AG20443 (cell line): ENCODE results near the gene MED16.
A peak's percentile ranks its signal among the peaks of the same experiment; 100 is the strongest.
"Not testable (repeated sequence)": the region's sequence is repeated elsewhere in the genome, so short reads cannot be mapped to it uniquely, and the experiment has no call there.

Experiments used
- DNase-seq: peaks from one replicate; pipeline ENCODE4 v3.0.0; 2012; ENCODE audit warnings: low spot score, mixed read lengths

MED16 gene

DNA sequence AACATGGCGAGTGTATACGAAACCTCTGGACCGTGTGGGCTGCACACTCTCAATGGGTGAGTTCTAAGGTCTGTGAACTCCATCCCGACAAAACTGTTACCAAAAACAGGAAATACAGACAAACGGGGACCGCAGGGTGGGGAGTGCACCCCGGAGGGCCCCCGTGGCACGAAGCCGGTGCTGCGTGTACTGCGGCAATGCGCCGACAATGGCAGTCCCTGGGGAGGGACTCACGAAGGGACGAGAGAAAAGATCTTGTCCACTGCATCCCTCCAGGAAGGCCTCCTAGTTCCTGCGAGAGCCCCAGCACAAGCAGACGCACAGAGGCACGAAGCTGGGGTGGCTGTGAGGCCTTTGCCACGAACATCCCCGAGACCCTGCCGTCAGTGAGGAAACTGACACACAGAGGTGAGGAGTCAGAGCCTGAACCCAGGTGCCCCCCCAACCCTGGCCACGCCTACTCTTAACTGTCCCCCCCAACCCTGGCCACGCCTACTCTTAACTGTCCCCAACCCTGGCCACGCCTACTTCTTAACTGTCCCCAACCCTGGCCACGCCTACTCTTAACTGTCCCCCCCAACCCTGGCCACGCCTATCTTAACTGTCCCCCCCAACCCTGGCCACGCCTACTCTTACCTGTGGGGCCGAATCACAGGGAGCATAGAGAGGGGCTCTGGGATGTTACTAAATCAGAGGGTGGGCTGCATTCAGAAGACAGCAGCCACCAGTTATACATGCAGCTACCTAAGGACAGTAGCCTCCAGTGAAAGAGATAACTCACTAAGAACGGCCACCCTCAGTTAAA, 4.2 kb downstream of the MED16 start:
- no peak for DNase-seq

DNA sequence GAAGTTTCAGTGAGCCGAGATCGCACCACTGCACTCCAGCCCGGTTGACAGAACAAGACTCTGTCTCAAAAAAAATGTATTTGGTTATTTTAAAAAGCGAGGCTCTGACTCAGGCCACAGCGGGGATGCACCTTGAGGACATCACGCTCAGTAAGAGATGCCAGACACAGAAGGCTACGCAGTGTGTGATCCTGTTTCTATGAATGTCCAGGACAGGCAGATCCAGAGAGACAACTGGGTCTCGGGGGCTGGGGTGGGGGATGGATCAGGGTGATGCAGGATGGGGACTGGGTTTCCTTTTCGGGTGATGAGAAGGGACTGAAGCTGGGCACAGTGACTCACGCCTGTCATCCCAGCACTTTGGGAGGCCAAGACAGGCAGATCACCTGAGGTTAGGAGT, 5.4 kb downstream of the MED16 start:
- DNase-seq: no peak

DNA sequence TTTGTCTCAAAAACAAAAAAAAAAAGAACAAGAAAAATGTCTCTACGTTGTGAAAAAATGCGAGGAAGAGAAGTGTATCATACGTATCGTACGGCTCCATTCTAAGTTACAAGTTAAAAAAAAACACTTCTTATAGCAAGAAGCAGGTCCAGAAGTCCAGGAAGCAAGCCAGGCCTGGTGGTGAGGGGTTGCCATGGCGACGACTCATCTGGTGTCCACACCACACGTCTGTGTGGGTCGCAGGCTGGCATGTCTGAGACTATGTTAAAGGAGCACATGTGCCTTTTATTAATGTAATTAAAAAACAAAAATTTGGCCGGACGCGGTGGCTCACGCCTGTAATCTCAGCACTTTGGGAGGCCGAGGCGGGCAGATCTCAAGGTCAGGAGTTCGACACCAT, 5.9 kb downstream of the MED16 start:
- peak; percentile 55 for DNase-seq

DNA sequence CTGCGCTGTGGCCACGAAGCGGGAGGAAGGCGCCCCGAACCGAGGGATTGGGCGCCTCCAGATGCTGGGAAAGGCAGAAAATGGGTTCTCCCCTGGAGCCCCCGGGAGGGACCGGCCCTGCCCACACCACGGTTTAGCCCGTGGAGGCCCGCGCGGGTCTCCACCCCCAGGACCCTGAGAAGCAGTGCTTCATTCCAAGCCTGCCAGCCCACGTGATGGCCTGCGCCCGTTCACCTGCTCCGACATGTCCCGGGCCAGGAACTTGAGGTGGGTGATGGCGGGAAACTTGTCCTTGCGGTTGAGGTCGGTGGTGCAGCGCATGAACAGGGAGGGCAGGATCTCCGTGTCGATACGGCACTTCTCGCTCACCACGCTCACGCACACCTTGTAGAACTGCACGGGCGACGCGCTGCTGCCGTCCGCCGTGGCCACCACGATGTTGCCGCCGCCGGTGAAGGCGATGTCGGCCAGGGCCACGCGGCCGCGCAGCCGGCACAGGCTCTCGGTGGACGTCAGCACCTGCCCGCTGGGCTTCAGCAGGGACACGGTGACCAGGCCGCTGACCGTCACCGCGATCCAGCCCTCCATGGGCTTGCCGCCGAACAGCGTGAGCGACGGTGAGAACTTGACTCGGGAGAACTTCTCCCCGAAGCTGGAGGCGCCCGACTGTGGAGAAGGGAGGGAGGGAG, 7.3 kb downstream of the MED16 start:
- no peak for DNase-seq

DNA sequence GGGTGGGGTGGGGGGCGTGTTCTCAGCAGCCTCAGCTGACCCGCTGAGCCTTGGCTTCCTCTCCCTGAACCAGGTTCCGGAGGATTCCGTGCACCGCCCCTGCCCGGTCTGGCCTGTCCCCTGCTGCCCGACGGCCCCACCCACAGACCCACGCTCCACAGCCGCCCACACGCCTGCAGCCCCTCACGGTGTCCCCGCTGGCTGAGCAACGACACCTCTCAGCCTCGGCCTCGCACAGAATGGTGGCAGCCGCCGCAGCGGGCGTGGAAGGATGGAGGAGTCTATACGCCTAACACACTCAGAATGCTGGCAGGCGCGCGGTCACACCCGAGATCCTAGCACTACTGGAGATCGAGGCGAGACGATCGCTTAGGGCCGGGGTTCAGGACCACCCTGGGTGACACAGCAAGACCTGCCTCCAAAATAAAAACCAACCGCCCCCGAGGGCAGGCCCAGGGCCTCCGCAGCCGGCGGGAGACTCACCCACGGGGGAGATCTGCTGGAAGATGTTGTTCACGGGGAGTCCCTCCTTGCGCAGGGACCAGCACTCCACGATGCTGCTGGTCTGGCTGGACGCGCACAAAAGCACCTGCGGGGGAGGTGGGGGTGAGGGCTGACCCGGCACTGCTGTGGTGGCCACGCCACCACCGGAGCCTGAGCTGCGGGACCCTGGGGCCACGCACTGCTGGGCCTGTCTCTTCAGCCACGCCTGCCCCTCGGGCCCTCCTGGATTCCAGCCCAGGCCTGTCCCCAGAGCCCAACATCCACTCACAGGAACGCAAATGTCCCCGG, 8.4 kb downstream of the MED16 start:
- no peak for DNase-seq

DNA sequence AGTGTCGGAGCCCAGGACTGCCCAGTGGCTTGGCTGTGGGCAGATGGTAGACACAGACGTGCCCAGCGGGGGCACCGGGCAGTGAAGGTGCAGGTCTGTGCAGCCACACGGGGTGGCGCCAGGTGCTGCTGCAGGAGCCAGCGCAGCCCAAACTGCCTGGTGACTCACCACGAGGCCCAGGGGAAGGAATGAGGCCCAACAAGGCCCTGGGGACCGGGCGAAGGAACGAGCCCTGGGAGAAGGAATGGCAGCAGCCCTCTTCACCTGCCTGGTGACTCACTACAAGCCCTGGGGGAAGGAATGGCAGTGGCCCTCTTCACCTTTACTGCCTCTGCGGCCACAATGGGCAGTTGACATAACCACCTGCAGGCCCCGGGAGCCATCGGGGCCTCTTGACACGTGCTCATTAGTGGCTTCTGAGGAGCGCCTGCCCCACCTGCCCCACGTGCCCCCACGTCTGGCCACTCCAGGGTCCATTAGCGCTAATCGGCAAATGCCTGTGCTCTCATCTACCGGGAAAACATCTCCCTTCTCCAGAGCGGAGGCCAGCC, 9.3 kb downstream of the MED16 start:
- DNase-seq: no peak

DNA sequence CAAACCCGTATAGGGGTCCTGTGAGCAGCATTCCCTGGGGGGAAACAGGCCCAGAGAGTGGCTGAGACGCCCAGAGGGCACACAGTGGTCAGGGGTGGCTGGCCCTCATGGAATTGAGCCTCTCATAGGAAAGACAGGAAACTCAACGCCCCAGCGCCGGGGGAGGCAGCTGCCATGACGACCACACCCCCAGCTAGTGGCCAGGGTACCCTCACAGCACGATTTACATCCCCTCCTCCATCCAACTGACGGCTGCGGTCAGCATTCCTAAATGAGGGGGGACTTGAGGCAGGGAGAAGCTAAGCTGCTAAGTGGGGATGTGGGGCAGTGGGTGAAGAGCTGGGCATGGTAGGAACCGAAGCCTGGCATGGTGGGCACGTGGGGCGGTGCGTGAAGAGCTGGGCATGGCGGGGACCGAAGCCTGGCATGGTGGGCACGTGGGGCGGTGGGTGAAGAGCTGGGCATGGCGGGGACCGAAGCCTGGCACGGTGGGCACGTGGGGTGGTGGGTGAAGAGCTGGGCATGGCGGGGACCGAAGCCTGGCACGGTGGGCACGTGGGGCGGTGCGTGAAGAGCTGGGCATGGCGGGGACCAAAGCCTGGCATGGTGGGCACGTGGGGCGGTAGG, 10.0 kb downstream of the MED16 start:
- DNase-seq: no peak

DNA sequence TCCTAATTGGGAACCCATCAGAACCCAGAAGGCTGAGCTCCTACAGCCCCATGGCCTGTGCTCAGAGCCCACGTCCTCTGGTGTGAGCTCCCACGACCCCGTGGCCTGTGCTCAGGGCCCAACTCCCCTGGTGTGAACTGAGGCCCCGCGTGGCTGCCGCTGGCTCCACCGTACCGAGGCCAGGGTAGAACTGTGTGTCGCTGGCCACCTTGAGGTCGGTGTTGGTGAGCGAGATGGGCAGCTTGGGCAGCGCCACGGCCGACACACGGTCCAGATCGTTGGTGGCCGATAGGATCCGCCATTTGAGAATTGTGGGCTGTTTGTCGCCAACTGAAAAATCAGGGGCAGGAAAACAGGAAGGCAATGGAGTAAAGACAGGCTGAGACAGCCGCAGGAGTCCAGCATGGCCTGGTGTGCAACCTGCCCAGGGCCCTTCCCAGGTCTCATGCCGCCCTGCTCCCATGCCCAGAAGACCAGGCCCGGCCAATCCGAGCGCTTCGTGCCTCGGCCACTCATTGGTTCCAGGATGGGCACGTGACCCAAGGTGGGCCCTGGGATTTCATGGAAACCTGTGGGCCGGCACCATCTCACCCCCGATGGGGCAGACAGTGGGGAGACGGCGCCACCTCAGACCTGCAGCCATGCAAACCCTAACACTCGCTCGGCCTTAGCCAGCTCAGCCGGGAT, 11.5 kb downstream of the MED16 start:
- no peak for DNase-seq

DNA sequence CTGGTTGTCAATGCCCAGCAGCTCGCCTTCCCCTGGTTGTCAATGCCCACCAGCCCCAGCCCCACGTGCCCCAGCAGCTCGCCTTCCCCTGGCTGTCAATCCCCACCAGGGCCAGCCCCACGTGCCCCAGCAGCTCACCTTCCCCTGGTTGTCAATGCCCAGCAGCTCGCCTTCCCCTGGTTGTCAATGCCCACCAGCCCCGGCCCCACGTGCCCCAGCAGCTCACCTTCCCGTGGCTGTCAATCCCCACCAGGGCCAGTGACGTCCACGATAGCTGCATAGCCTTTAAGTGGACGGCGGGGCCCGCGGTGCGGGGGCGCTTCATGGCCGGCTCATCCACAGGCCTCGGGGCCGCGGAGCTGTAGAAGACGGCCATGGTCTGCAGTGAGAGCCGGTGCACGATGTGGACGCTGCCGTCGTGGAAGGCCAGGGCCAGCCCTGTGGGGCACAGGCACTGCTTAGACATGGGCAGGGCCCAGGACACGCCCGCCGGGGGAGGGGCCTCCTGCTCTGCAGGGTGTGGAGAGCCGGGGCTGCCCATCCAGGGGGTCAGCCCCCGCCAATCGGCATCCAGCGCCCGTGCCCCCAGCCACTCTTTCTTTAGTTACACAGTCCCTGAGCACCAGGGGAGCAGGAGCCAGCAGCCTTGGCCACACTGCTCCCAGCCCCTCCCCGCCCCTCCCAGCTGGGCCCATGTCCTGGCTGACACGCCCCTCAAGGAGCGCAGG, 13.1 kb downstream of the MED16 start:
- DNase-seq: no peak

DNA sequence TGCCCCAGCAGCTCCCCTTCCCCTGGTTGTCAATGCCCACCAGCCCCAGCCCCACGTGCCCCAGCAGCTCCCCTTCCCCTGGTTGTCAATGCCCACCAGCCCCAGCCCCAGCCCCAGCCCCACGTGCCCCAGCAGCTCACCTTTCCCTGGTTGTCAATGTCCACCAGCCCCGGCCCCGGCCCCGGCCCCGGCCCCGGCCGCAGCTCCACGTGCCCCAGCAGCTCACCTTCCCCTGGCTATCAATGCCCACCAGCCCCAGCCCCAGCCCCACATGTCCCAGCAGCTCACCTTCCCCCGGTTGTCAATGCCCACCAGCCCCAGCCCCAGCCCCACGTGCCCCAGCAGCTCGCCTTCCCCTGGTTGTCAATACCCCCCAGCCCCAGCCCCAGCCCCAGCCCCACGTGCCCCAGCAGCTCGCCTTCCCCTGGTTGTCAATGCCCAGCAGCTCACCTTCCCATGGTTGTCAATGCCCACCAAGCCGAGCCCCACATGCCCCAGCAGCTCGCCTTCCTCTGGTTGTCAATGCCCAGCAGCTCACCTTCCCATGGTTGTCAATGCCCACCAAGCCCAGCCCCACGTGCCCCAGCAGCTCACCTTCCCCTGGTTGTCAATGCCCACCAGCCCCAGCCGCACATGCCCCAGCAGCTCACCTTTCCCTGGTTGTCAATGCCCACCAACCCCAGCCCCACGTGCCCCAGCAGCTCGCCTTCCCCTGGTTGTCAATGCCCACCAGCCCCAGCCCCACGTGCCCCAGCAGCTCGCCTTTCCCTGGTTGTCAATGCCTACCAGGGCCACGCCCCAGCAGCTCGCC, 14.0 kb downstream of the MED16 start:
- not testable (repeated sequence) for DNase-seq

DNA sequence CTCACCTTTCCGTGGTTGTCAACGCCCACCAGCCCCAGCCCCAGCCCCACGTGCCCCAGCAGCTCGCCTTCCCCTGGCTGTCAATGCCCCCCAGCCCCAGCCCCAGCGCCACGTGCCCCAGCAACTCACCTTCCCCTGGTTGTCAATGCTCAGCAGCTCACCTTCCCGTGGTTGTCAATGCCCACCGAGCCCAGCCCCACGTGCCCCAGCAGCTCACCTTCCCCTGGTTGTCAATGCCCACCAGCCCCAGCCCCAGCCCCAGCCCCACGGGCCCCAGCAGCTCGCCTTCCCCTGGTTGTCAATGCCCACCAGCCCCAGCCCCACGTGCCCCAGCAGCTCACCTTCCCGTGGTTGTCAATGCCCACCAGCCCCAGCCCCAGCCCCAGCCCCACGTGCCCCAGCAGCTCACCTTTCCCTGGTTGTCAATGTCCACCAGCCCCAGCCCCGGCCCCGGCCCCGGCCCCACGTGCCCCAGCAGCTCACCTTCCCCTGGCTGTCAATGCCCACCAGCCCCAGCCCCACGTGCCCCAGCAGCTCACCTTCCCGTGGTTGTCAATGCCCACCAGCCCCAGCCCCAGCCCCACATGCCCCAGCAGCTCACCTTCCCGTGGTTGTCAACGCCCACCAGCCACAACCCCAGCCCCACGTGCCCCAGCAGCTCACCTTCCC, 14.9 kb downstream of the MED16 start:
- DNase-seq: not testable (repeated sequence)

DNA sequence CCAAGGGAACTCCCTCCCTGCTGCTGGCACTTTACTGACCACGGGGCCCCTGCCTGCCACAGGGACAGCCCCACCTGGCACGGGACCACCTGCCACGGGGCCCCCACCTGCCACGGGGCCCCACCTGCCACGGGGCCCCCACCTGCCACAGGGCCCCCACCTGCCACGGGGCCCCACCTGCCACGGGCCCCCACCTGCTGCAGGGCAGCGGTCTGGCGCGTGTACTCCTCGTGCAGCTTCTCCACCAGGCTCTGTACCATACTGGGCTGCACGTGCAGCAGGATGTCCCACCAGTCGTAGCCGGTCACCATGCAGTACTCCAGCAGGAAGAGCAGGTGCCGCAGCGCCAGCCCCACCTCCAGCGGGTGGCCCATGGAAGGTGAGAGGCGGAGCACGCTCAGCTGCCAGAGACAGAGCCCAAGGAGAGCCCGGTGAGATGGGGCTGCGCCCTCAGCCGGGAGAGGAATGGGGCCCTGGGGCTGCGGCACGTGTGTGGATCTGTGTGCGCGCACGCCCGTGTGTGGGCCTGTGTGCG, 16.1 kb downstream of the MED16 start:
- no peak for DNase-seq

DNA sequence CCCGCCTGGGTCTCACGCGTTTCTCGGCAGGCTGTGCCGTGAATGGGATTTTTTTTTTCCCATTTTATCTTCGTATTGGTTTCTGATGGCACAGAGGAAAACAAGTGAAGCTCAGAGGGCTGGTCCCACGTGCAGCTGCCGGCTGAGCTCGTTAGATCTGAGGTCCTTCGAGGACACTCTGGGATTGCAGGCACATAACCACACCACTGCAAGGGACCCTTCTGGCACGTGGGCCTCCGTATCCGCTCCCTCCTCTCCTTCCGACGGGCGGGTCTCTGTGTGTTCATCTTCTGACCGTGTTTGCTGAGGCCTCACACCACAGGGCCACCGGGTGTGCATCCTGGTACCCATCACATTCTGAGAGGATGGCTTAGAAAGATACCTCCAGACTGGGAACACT, 16.9 kb downstream of the MED16 start:
- DNase-seq: no peak

DNA sequence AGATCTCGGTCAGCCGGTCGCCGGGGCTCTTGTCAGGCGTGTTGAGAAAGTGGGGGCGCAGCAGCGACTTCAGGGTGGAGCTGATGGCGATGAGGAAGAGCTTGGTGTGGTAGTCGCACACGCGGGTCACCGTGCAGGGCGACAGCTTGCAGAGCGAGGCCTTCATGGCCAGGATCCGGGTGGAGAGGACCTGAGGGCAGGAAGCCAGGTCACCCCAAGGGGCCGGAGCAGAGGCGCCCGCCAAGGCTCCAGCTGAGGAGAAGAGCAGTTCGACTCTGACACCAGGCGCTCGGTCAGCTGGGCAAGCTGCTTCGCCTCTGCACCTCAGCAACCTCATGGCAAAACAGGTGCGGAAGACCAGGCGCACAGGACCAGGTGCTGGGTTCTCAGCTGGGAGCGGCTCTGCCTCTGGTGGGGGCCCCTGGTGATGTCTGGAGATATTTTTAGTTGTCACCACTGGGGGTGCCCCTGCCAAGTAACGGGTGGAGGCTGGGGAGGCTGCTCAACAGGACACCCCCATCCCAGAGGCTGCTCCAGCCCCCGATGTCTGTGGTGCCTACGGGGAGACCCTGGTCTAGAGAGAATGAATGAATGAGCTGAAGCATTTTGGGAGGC, 17.6 kb downstream of the MED16 start:
- DNase-seq: no peak

DNA sequence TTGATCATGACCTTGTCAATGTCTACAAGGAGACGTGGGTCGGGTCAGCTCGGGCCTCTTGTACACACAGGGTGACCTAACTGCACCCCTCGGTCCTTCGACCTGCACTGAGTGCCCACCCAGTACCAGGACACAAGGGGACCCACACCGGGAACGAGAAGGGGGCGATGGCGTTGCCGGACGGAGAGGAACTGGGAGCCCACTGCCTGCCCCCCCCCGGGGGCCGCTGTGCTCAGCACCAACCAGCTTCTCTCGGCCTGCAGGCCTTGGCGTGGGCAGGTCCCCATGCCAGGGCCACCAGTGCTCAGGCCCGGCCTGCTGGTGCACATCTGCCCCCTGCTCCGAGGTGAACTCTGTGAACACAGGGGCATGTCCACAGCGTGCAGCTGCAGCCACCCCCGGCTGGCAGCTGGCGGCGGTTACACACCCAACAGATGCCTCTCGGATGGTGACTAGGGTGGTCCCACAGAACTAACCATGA, 19.4 kb downstream of the MED16 start:
- no peak for DNase-seq

DNA sequence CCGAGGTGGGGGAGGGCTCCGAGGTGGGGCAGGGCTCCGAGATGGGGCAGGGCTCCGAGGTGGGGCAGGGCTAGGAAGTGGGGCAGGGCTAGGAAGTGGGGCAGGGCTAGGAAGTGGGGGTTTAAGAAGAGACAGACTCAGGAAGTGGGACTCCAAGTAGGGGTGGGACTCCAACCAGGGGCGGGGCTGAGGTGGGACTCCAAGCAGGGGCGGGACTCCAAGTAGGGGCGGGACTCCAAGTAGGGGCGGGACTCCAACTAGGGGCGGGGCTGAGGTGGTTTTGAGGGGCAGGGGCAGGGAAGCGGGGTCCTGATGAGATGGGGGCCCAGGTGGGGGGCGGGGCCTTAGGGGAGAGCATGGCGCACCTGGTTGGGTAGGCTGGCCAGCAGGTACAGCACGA, 19.9 kb downstream of the MED16 start:
- DNase-seq: peak; percentile 55

DNA sequence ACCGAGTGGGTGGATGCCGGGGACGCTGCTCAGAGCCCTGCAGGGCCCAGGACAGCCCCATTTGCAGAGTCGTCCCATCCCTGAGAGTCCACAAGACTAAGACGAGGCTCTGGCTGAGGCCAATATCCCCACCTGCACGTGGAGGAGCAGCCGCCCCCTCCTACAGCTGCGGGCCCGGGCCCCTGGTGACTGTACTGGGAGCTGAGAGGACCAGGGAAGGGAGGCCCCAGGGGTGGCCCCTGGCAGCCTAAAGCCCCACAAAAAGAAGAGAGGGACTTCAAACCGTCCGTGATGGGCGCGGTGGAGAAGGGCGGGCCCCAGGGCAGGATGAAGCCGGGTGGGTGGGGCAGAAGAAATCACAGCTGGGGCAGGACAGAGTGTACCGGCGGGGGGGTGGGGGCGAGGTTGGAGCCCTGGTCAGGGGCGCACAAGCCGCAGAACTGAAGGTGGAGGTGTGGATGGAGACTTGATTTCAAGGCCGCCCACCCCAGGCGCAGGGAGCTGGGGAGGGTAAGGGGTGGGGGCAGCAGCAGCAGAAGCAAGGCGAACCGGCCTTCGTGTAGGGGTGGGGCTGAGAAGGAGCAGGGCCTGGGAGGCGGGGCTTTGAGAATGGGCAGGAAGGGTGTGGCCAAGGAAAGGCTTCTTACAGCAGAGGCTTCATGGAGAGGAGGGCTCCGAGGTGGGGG, 20.6 kb downstream of the MED16 start:
- peak; percentile 77 for DNase-seq
